Measurements from ENCODE around the gene ANTKMT.
A peak's percentile ranks its signal among the peaks of the same experiment; 100 is the strongest.

ANTKMT gene

GRCh38 chr16:720990-721764 is at the start of gene ANTKMT:
Gene ANTKMT (plus strand): TSS chr16:721146. CDS start chr16:721275, 129 bp downstream.
- H3K9me3 ChIP-seq (ENCODE audit: control insufficient read depth, insufficient read depth, low read length), result no peaks in the 10 kb centered on the region
- H3K4me3 ChIP-seq (ENCODE audit: low read depth, low read length), result peak within 1 kb of the TSS; percentile 76
- H3K36me3 ChIP-seq (ENCODE audit: control insufficient read depth, insufficient read depth, low read length), result peaks cover 9% of the 10 kb centered on the region
- peaks cover 2% of the 10 kb centered on the region for H3K4me1 ChIP-seq (ENCODE audit: control insufficient read depth, insufficient read depth, low read length)
- peak within 1 kb of the TSS; percentile 91 for H3K9ac ChIP-seq (ENCODE audit: low read depth, low read length)
- peaks cover 13% of the 10 kb centered on the region for H3K27me3 ChIP-seq (ENCODE audit: control insufficient read depth, insufficient read depth, low read length)

GRCh38 chr16:671353-672131 is 49.4 kb upstream of the ANTKMT start:
- peaks cover 59% of the 10 kb centered on the region for H3K36me3 ChIP-seq (ENCODE audit: control insufficient read depth, insufficient read depth, low read length)
- no peaks in the 10 kb centered on the region for H3K9me3 ChIP-seq (ENCODE audit: control insufficient read depth, insufficient read depth, low read length)
- no peak overlapping the region for H3K4me3 ChIP-seq (ENCODE audit: low read depth, low read length)
- H3K9ac ChIP-seq (ENCODE audit: low read depth, low read length), result no peak overlapping the region
- no peaks in the 10 kb centered on the region for H3K27me3 ChIP-seq (ENCODE audit: control insufficient read depth, insufficient read depth, low read length)
- H3K4me1 ChIP-seq (ENCODE audit: control insufficient read depth, insufficient read depth, low read length), result no peaks in the 10 kb centered on the region

- H3K9me3 ChIP-seq (ENCODE audit: control insufficient read depth, insufficient read depth, low read length), result no peaks in the 10 kb centered on the region
- no peaks in the 10 kb centered on the region for H3K4me1 ChIP-seq (ENCODE audit: control insufficient read depth, insufficient read depth, low read length)
- no peak overlapping the region for H3K4me3 ChIP-seq (ENCODE audit: low read depth, low read length)
- peaks cover 55% of the 10 kb centered on the region for H3K36me3 ChIP-seq (ENCODE audit: control insufficient read depth, insufficient read depth, low read length)
- no peaks in the 10 kb centered on the region for H3K27me3 ChIP-seq (ENCODE audit: control insufficient read depth, insufficient read depth, low read length)
- H3K9ac ChIP-seq (ENCODE audit: low read depth, low read length), result no peak overlapping the region
Observed at GRCh38 chr16:672371-672770, 48.6 kb upstream of the ANTKMT start.

- no peaks in the 10 kb centered on the region for H3K4me1 ChIP-seq (ENCODE audit: control insufficient read depth, insufficient read depth, low read length)
- H3K4me3 ChIP-seq (ENCODE audit: low read depth, low read length), result no peak overlapping the region
- peaks cover 55% of the 10 kb centered on the region for H3K36me3 ChIP-seq (ENCODE audit: control insufficient read depth, insufficient read depth, low read length)
- H3K27me3 ChIP-seq (ENCODE audit: control insufficient read depth, insufficient read depth, low read length), result no peaks in the 10 kb centered on the region
- no peak overlapping the region for H3K9ac ChIP-seq (ENCODE audit: low read depth, low read length)
- H3K9me3 ChIP-seq (ENCODE audit: control insufficient read depth, insufficient read depth, low read length), result no peaks in the 10 kb centered on the region
Observed at GRCh38 chr16:672851-673250, 48.1 kb upstream of the ANTKMT start.

GRCh38 chr16:673399-673991 is 47.5 kb upstream of the ANTKMT start:
- Histone ChIP-seq H3K27me3 (ENCODE audit: control insufficient read depth, insufficient read depth, low read length) (no peaks in the 10 kb centered on the region), H3K4me3 (ENCODE audit: low read depth, low read length) (no peak overlapping the region), H3K36me3 (ENCODE audit: control insufficient read depth, insufficient read depth, low read length) (peaks cover 55% of the 10 kb centered on the region), H3K9ac (ENCODE audit: low read depth, low read length) (no peak overlapping the region), H3K9me3 (ENCODE audit: control insufficient read depth, insufficient read depth, low read length) (no peaks in the 10 kb centered on the region), H3K4me1 (ENCODE audit: control insufficient read depth, insufficient read depth, low read length) (no peaks in the 10 kb centered on the region)

- Histone ChIP-seq H3K4me3 (ENCODE audit: low read depth, low read length) (peak overlapping the region; percentile 65), H3K4me1 (ENCODE audit: control insufficient read depth, insufficient read depth, low read length) (no peaks in the 10 kb centered on the region), H3K9ac (ENCODE audit: low read depth, low read length) (no peak overlapping the region), H3K36me3 (ENCODE audit: control insufficient read depth, insufficient read depth, low read length) (peaks cover 49% of the 10 kb centered on the region), H3K9me3 (ENCODE audit: control insufficient read depth, insufficient read depth, low read length) (no peaks in the 10 kb centered on the region), H3K27me3 (ENCODE audit: control insufficient read depth, insufficient read depth, low read length) (no peaks in the 10 kb centered on the region)
Observed at GRCh38 chr16:674214-674881, 46.6 kb upstream of the ANTKMT start.

GRCh38 chr16:674968-675883 is 45.7 kb upstream of the ANTKMT start, which contains the start of gene RHBDL1:
Gene RHBDL1 (plus strand): TSS chr16:675671. CDS start chr16:675791, 120 bp downstream.
- Histone ChIP-seq H3K9me3 (ENCODE audit: control insufficient read depth, insufficient read depth, low read length) (no peaks in the 10 kb centered on the region), H3K4me3 (ENCODE audit: low read depth, low read length) (peak within 1 kb of the TSS; percentile 65), H3K9ac (ENCODE audit: low read depth, low read length) (peak within 1 kb of the TSS; percentile 47)

GRCh38 chr16:675884-676564 is 44.9 kb upstream of the ANTKMT start:
- Histone ChIP-seq H3K9me3 (ENCODE audit: control insufficient read depth, insufficient read depth, low read length) (no peaks in the 10 kb centered on the region), H3K27me3 (ENCODE audit: control insufficient read depth, insufficient read depth, low read length) (no peaks in the 10 kb centered on the region), H3K9ac (ENCODE audit: low read depth, low read length) (no peak overlapping the region), H3K4me1 (ENCODE audit: control insufficient read depth, insufficient read depth, low read length) (no peaks in the 10 kb centered on the region), H3K36me3 (ENCODE audit: control insufficient read depth, insufficient read depth, low read length) (peaks cover 33% of the 10 kb centered on the region), H3K4me3 (ENCODE audit: low read depth, low read length) (peak overlapping the region; percentile 65)

More at GRCh38 chr16:674968-675883, 45.7 kb upstream of the ANTKMT start, which contains the start of gene RHBDL1:
- H3K36me3 ChIP-seq (ENCODE audit: control insufficient read depth, insufficient read depth, low read length), result peaks cover 41% of the 10 kb centered on the region
- no peaks in the 10 kb centered on the region for H3K4me1 ChIP-seq (ENCODE audit: control insufficient read depth, insufficient read depth, low read length)
- no peaks in the 10 kb centered on the region for H3K27me3 ChIP-seq (ENCODE audit: control insufficient read depth, insufficient read depth, low read length)

- H3K9ac ChIP-seq (ENCODE audit: low read depth, low read length), result no peak overlapping the region
- no peaks in the 10 kb centered on the region for H3K4me1 ChIP-seq (ENCODE audit: control insufficient read depth, insufficient read depth, low read length)
- H3K4me3 ChIP-seq (ENCODE audit: low read depth, low read length), result peak overlapping the region; percentile 24
- H3K9me3 ChIP-seq (ENCODE audit: control insufficient read depth, insufficient read depth, low read length), result no peaks in the 10 kb centered on the region
- no peaks in the 10 kb centered on the region for H3K27me3 ChIP-seq (ENCODE audit: control insufficient read depth, insufficient read depth, low read length)
- H3K36me3 ChIP-seq (ENCODE audit: control insufficient read depth, insufficient read depth, low read length), result peaks cover 30% of the 10 kb centered on the region
Observed at GRCh38 chr16:676565-676902, 44.4 kb upstream of the ANTKMT start.

- Histone ChIP-seq H3K4me3 (ENCODE audit: low read depth, low read length) (peak overlapping the region; percentile 24), H3K9ac (ENCODE audit: low read depth, low read length) (no peak overlapping the region)
Observed at GRCh38 chr16:676913-677312, 44.0 kb upstream of the ANTKMT start.

More at GRCh38 chr16:676913-677312, 44.0 kb upstream of the ANTKMT start:
- Histone ChIP-seq H3K9me3 (ENCODE audit: control insufficient read depth, insufficient read depth, low read length) (no peaks in the 10 kb centered on the region), H3K4me1 (ENCODE audit: control insufficient read depth, insufficient read depth, low read length) (no peaks in the 10 kb centered on the region), H3K36me3 (ENCODE audit: control insufficient read depth, insufficient read depth, low read length) (peaks cover 31% of the 10 kb centered on the region), H3K27me3 (ENCODE audit: control insufficient read depth, insufficient read depth, low read length) (no peaks in the 10 kb centered on the region)

Data from iPS-15b (cell line).